ENCODE data around the gene GAST.
"Not testable (repeated sequence)": the region's sequence is repeated elsewhere in the genome, so short reads cannot be mapped to it uniquely, and the experiment has no call there.

GAST gene

DNA sequence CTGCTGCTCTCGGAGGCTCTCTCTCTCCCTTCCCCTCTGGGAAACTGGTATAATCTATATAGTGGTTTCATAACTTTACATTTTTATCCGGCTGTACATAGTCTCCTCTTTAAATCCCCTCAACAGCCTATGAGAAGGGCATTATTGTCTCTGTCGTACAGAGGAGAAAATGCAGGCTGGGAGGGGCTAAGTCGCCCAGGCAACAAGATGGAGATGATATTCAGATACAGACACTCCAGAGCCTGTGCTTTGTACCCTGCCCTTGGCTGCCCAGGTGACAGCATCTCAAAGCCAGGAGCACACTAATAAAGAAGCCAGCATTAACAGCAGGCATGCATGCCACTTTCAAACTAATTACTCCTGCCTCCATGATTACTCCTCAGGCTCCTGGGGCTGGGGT is 28.1 kb upstream of the GAST start:
- no peak for DNase-seq

DNA sequence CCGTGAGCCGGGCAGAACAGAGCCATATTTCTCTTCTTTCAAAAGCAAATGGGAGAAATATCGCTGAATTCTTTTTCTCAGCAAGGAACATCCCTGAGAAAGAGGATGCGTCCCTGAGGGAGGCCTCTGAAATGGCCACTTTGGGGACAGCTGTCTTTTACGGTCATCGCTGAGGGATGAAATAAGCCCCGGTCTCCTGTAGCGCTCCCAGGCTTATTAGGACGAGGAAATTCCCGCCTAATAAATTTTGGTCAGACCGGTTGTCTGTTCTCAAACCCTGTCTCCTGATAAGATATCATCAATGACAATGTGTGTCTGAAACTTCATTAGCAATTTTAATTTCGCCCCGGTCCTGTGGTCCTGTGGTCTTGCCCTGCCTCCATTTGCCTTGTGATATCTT is 26.4 kb upstream of the GAST start:
- not testable (repeated sequence) for DNase-seq

DNA sequence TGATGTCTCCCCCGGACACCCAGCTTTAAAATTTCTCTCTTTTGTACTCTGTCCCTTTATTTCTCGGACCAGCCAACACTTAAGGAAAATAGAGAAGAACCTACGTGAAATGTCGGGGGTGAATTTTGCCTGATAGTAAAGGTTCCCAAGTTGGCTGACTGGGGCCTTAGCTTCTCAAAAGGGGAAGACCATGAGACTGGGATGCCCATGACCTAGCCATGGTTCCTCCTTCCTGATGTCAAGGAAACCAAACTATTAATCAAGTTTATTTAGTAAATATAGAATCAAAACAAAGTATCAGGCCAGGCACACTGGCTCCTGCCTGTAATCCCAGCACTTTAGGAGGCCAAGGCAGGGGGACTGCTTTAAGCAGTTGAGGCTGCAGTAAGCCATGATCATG is 25.9 kb upstream of the GAST start:
- DNase-seq: no peak

DNA sequence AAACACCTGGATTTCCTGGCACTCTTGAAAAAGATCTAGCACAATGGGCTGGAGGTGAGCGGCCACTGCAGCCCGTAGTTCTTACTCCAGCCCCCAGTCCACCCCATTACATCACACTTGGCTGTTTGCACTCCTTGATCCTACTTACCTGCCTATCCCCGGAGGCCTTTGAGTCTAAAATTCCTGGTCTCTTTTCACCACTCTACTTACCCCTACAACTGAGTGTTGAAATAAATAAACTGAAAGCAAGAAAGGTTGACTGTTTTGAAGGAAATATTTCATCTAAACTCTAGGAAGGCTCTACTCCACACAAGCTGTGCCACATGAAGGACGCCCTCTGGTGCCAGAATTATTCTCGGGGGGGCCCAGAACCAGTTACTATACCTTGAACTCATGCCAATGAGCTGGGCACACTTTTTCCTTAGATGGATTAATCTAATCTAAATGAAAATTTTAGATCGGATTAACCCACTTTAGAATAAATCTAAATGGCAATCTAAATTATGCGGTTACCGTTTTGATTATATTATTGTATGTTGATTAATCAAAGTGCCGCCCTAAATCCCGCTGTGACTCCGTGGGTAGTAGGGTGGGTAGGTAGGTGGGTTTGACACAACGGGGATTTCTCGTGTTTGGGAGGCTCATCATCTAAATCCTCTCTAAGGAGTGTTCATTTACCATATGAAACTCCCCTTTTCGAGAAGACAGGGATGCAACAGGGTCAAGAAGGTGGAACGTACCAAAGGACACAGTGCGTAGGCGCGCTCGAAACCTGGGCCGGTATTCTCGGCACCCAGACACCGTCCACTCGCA is 24.1 kb upstream of the GAST start:
- peak; percentile 70 for DNase-seq

DNA sequence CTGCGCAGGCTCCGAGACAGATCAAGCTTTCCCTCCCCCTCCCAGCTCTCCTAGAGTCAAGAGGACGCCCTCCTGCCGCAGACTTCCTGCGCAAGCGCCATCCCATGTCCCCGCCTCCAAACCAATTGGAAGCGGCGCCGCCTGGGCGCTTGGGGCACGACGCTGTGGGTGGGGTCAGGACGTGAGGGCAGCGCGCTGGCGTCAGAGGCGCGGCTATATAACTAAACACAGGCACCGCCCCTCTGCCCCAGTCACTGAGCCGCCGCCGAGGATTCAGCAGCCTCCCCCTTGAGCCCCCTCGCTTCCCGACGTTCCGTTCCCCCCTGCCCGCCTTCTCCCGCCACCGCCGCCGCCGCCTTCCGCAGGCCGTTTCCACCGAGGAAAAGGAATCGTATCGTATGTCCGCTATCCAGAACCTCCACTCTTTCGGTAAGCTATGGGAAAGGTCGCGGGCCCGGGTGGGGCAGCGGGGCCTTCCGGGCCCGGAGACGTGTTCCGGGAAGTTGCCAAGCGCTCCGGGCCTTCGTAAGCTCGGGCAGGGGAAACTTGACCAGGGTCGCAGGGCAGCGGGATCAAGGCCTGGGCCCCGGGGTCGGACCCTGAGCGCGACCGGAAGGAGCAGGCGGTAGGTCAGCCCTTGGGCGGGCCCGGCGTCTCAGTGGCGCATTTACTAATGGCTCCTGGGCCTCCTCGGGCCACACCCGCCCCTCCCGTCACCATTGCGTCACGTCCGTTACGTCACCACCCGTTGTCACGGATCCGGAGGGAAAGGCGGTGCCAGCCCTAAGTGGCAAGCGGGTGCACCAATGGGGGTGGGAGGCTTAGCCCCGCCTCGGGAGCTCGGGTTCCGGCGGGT is 23.3 kb upstream of the GAST start, which contains the start of gene EIF1:
TSS of gene EIF1 (plus strand) at position 245 of the 856 bp plus-strand sequence. CDS start at position 399, 154 bp downstream.
- DNase-seq: peak; percentile 100

DNA sequence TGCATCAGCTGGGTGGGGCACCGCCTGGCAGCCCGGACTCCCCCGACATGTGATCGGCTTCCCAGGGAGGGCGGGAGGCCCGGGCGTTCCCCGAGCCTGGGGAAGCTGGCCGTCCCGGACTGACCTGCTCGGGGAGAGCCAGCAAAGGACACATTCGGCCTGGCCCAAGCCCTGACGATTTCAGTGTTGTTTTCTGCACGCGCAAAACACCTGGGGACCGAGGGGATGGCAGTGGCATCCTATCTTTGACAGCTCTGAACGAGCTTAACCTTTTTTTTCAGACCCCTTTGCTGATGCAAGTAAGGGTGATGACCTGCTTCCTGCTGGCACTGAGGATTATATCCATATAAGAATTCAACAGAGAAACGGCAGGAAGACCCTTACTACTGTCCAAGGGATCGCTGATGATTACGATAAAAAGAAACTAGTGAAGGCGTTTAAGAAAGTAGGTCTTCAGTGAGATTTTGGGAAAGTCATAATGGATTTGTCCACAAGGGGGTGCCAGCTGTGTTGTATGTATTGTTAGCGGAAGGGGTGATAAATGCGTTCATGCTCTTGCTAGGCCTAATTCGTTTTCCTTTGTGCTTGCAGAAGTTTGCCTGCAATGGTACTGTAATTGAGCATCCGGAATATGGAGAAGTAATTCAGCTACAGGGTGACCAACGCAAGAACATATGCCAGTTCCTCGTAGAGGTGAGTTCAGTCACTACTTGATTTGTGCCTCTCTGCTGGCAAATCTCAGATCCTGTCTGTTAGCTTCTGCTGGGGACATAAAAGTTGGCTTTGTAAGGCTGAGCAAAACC is 22.4 kb upstream of the GAST start:
- peak; percentile 76 for DNase-seq

DNA sequence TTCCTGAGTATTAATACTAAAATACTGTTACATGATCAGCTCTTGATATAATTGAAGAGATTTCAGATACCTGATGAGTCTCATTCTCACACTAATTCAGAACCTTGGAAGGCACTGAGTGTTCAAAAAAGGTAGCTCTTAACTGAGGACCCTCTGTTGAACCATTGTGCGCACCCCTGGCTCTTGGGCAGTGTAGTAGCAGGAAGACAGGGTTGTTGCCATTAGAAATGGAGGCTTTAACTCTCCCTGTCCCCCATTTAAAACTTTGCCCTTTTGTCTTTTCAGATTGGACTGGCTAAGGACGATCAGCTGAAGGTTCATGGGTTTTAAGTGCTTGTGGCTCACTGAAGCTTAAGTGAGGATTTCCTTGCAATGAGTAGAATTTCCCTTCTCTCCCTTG is 21.6 kb upstream of the GAST start:
- DNase-seq: no peak

DNA sequence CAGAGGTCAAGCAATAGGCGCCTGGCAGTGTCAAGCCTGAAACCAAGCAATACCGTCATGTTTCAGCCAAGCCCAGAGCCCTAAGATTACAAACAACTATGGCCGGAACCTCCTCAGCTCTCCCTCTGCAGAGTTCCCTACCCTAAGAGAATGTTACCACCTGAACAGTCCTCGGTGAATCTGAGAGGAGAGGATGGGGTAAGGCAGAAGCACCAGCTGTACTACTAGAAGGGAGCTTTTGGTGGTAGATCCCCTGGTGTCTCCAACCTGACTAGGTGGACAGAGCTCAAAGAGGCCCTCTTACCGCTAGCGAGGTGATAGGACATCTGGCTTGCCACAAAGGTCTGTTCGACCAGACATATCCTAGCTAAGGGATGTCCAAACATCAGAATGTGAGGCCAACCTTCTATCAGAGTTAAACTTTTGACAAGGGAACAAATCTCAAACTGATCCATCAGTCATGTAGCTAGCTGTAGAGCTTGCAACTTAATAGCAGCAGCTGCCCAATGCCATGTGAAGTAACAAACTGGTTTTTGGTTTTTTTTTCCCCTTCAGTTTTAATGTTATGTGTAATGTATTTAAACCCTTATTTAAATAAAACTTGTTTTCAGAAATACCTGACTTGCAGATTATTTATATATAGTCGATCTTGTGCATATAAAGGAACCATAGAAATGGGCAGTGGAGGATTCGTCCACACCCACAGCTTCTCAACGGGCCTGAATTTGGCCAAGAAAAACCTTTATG is 20.9 kb upstream of the GAST start:
- DNase-seq: no peak

DNA sequence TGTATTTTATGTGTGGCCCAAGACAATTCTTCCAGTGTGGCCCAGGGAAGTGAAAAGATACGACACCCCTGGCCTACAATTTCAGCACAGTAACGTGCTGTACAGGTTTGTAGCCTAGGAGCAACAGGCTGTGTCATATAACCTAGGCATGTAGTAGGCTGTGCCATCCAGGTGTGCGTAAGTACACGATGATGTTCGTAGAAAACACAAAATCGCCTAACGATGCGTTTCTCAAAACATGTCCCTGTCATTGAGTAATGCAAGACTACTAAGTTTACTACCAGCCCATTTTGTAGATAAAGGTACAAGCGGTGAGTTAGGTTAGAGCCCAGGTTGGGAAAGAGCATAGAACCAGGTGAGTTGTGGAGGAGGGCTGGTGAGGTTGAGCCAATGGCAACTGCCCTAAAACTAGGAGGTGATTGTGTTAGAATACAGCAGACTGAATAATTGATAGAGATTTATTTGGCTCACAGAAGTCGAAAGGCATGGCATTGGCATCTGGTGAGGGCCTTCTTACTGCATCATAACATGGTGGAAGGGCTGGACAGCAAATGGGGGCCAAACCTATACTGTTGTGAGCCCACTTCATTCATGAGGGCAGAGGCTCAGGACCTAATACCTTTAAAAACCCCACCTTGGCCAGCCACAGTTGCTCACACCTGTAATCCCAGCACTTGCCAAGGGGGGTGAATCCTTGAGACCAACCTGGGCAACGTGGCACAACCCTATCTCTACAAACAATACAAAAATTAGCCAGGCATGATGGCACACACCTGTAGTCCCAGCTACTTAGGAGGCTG is 19.2 kb upstream of the GAST start:
- DNase-seq: peak; percentile 15

DNA sequence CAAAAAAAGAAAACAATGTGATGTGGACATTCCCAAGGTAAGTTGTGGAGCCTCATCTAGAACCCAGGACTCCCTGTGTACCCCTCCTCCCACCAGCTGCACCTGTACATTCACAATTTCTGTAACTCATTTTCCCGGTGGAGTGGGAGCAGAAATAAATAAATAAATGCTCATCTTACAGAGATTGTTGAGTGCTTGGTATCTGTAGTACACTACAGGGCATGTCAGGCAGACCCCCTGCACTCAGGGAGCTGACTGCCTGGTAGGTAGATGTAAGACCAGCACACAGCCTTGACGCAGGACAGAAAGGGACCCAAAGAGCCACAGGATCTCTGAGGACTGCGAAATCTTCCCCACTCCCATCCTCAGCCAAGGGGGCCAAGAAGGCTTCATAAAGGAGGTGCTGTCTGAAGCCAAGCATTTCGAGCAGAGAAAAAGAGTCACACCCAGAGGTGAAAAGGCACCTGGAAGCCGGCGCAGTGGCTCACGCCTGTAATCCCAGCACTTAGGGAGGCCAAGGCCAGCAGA is 16.9 kb upstream of the GAST start:
- DNase-seq: no peak

DNA sequence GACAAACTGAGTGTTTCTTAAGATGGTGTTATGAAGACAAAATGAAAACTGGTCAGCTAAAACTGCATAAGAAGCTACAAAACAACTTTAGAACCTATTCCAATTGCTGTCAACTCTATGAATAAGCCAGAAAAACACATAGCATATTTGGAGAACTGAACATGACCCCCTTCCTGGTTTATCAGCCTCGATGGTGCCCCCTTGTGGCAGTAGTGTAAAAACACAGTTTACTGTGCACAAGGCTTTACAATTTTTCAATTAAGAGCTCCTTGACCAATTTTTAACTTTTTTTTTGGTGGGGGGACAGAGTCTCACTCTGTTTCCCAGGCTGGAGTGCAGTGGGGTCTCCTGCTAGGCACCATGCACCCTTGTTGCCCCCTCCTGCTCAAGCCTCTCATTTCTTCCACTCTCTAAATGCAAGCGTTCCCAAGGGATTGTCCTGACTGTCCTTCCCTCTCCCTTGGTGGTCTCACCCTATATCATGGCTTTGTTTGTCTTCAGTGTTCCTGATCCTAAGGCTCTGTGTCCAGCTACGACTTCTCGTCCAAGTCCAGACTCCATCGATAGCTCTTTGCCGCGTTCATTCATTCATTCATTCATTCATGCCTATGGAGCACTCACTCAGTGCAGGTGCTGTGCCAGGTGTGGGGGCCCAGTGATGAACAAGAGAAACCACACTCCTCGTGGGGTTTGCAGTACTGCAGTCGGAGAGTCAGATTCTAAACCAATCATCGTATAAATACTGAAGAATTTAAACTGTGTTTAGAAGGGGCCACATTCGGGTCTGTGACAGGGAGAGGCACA is 16.0 kb upstream of the GAST start:
- peak; percentile 76 for DNase-seq

DNA sequence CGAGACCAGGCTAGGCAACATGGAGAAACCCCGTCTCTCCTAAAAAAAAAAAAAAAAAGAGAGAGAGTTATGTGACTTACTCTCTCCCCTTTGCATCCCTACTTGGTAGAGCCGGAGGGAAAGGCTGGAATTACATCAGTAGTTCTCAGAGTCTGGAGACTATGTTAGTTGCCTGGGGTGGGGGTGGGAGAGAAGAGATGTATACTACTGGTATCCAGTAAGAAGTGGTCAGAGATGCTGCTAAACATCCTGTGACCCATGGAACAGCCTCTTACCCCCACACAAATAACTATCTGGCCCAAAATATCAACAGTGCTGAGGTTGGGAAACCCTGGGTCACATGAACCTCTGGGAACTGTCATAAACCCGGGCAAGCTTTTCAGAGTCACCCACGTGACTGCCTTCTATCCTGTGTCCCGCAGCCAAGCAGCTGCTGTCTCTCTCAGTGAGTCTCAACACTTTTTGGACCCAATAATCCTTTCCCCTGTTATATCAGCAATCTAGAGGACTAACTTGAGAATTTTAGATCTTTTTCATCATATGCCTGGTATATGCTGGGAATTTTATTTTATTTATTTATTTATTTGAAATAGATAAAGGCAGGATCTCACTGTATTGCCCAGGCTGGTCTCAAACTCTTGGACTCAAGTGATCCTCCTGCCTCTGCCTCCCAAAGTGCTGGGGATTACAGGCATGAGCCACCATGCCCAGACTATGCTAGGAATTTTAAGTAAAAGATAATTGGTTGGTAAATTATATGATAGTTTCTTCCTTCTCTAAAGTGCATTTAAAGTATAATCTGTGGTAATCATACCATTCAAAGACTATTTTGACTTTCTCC is 14.8 kb upstream of the GAST start:
- DNase-seq: no peak

DNA sequence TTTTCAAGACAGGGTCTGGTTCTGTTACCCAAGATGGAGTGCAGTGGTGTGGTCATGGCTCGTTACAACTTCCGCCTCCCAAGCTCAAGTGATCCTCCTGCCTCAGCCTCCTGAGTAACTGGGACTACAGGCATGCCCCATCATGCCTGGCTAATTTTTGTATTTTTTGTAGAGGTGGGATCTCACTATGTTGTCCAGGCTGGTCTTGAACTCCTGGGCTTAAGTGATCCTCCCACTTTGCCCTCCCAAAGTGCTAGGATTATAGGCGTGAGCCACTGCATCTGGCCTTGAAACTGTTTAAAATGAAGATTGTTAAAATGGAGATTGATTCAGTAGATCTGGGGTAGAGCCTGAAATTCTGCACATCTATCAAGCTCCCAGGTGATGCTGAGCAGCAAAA is 11.3 kb upstream of the GAST start:
- DNase-seq: not testable (repeated sequence)

DNA sequence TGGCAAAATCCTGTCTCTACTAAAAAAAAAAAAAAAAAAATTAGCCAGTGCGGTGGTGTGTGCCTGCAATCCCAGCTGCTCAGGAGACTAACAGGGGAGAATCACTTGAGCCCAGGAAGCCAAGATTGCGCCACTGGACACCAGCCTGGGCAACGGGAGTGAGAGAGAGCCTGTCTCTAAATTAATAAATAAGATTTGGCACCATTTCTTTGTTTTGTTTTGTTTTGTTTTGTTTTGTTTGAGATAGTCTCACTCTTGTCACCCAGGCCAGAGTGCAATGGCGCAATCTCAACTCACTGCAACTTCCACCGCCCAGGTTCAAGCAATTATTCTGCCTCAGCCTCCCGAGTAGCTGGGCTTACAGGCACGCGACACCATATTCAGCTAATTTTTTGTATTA is 9.4 kb upstream of the GAST start:
- no peak for DNase-seq

DNA sequence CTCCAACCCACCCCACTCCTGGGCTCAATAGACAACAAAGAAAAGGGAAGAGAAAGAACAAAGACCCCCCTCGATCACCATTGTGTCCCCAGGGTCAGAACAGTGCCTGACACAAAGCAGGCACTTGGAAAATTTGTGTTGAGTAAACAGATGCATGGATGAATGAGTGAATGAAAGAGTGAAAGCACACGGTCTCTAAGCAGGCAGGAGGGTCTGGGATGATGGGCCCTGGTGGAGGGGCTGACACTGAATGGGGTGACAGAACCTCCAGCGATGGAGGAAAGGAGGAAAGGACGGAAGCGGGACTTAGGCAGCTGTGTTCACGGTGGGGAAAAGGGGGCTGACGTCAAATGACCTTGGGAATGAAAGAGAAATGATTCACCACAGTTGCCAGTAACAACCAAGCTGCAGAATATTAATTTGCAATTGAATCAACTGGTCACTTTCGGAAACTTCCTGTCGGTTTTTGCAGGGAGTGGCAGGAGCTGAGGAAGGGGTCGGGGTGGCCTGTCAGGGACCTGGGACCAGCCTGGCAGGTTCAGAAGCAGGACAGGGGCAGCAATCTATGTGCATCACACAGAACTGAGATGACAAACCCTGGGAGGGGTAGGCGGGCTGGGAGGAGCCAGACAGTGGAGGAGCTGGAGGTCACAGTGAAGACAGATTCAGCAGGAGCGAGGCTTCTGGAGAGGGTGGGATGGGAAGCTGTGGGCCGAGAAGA is 6.7 kb upstream of the GAST start:
- no peak for DNase-seq

DNA sequence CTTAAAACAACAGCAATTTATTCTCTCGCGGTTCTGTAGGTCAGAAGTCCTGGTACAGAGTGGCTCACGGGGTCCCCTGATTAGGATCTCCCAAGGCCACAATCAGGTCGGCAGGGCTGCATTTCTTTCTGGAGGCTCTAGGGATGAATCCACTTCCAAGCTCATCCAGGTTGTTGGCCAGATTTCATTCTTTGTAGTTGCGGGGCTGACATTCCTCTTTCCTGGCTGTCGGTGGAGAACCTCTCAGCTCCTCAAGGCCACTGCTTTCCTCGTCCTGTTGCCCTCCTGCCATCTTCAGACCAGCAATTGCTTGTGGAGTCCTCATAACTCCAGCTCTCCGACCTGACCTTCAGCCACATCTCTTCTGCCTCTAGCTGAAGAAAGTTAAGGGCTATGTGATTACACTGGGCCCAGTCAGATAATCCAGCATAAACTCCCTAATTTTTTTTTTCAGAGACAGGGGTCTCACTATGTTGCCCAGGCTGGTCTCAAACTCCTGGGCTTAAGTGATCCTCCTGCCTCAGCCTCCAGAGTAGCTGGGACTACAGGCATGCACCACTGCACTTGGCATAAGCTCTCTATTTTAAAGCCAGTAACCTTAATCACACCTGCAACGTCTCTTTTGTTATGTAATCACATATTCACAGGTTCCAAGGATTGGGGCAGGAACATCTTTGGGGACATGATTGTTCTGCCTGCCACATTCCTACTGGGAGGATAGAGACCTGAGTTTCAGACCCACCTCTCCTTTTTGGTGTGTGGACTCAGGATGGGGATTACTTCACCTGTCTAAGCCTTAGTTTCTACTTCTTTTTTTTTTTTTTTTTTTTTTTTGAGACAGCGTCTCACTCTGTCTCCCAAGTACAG is 4.1 kb upstream of the GAST start:
- DNase-seq: no peak

DNA sequence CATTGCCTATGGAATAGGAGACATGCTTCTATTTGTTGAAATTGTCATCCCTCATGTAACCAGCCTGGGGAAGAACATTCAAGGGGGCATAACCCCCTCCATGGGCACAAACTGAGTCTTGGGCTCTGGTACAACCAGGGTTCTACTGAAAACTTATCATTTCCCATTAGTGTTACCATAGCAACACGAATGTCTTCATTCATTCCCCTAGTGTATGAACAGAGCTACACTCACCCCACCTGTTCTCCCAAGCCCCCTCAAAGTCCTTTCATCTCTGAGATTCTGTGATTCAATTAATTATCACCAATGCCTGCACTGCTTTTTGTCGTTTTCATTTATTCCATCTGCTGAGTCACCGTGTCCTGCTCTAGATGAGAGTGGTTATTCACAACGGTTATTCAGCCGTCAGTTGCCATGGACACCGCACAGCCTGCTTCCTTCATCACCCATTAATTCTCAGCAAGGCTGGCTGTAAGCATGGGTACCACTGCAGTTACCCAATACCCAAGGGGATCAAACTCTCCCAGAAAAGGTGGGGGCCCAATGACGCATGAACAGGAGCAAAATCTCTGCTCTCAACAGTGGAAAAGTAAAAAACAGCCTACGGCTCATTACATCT is 1.6 kb upstream of the GAST start:
- peak; percentile 41 for DNase-seq

Measured in activated CD4-positive, alpha-beta T cell treated with anti-CD3 and anti-CD28 coated beads, Interleukin-2, amount 50 U/mL, for 16 hours (primary cell).